PFSK-1 (cell line): Measurements from ENCODE around the gene STARD13.

Experiments used
- FOXP2 ChIP-seq: optimal IDR thresholded peaks from 2 replicates; pipeline ENCODE3; 2011; ENCODE audit warnings: borderline replicate concordance, control low read depth, inconsistent platforms; ENCODE audit not compliant: insufficient read depth; ENCODE audit errors: extremely low read length, extremely low read depth
- POLR2AphosphoS5 ChIP-seq: IDR thresholded peaks from 2 replicates; pipeline ENCODE4 v1.6.1; 2012; ENCODE audit warnings: low read depth, mild to moderate bottlenecking, control low read depth, low read length, moderate library complexity
- SIN3A ChIP-seq: IDR thresholded peaks from 2 replicates; pipeline ENCODE4 v1.6.1; 2012; ENCODE audit warnings: mild to moderate bottlenecking, low read length, moderate library complexity, borderline replicate concordance; ENCODE audit not compliant: insufficient read depth
- TAF1 ChIP-seq: IDR thresholded peaks from 2 replicates; pipeline ENCODE4 v1.6.1; 2012; ENCODE audit warnings: low read length, control low read depth, borderline replicate concordance; ENCODE audit not compliant: insufficient read depth
- TF ChIP-seq, protein P1 (sequence below), 2 experiments: IDR thresholded peaks; 2 replicates each; pipeline versions ENCODE4 v1.6.1 to v1.8.0; 2011 to 2012; ENCODE audit warnings: low read depth in 2 of 2, low read length in 2 of 2, control low read depth in 1 of 2, inconsistent platforms in 1 of 2, mild to moderate bottlenecking in 1 of 2, moderate library complexity in 1 of 2; ENCODE audit not compliant: insufficient read depth in 1 of 2

STARD13 gene

DNA sequence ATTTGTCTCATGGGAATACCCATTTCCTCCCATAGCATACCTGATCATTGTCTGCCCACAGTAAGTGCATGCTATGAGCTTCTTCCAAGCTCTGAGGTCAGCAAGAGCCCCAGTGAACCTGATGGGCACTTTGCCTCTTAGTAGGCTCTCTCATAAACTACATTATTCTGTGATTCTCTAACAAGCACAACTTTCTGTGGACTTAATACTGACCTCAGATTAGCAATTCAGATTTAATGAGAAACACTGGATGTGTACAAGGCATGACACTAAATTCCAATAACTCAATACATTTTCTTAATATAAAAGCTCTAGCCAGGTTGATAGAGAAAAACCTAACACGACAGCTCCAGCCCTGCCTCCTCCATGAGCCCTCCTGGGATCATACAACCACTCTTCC is 23.3 kb upstream of the STARD13 start:
- TF ChIP-seq TAF1 (no peak), FOXP2 (no peak), POLR2AphosphoS5 (no peak), SIN3A (no peak)
- TF ChIP-seq, protein P1, sequence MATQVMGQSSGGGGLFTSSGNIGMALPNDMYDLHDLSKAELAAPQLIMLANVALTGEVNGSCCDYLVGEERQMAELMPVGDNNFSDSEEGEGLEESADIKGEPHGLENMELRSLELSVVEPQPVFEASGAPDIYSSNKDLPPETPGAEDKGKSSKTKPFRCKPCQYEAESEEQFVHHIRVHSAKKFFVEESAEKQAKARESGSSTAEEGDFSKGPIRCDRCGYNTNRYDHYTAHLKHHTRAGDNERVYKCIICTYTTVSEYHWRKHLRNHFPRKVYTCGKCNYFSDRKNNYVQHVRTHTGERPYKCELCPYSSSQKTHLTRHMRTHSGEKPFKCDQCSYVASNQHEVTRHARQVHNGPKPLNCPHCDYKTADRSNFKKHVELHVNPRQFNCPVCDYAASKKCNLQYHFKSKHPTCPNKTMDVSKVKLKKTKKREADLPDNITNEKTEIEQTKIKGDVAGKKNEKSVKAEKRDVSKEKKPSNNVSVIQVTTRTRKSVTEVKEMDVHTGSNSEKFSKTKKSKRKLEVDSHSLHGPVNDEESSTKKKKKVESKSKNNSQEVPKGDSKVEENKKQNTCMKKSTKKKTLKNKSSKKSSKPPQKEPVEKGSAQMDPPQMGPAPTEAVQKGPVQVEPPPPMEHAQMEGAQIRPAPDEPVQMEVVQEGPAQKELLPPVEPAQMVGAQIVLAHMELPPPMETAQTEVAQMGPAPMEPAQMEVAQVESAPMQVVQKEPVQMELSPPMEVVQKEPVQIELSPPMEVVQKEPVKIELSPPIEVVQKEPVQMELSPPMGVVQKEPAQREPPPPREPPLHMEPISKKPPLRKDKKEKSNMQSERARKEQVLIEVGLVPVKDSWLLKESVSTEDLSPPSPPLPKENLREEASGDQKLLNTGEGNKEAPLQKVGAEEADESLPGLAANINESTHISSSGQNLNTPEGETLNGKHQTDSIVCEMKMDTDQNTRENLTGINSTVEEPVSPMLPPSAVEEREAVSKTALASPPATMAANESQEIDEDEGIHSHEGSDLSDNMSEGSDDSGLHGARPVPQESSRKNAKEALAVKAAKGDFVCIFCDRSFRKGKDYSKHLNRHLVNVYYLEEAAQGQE (IDR thresholded peaks at IDR 0.05; ENCODE audit: insufficient read depth in 1 of 2, low read depth in 2 of 2, low read length in 2 of 2) = no peak

DNA sequence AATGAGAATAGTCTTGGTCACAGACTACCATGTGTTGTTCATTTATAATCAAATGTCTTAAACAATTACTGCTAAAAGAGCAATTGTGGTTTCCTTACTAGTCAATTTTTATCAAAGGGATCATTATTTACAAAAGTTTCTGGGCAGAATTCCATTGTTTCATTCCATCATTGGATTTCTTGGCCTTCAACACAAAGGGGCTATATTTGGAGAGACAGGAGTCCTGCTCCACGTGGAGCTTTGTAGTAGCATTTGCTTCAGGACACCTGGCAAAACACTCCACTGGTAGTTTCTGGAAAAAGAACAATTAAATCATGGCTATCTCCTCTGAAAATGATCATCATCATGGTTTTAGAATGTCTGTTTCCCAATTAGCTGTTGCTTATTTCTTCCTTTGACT is 22.3 kb upstream of the STARD13 start:
- TF ChIP-seq SIN3A = no peak

DNA sequence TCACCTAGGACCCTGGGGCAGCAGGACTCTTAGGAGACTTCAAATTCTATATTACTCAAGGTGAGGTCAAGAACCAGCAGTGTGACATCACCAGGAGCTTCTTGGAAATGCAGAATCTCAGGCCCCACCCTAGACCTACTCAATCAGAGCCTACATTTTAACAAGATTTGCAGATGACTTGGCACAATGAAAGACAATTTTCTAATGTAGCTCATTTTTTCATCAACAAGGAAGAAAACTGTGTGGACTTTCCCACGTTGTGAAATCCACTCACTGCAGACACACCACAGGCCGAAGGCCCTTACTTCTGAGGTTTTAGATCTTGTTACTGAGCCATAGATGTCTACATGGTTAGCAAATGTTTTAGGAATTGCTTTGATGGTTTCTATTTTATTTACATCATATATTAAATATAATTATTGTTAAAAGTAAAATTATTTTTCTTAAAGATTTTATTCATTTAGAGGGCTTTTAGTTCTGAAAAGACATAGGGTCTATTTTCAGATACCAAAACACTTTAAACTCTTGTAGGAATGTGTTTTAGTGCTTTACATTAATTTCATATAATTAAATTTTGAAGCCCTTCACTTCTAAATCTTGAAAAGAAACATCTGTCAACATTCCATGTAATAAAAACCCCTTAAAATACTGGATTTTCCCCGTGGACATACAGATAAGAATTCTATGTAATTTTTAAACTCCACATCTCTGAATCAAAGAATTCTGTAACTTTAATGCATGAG is 18.5 kb upstream of the STARD13 start:
- TF ChIP-seq POLR2AphosphoS5 (no peak), FOXP2 (no peak), SIN3A (no peak), TAF1 (no peak)
- TF ChIP-seq, protein P1 (IDR thresholded peaks at IDR 0.05; ENCODE audit: insufficient read depth in 1 of 2, low read depth in 2 of 2, low read length in 2 of 2) = no peak

DNA sequence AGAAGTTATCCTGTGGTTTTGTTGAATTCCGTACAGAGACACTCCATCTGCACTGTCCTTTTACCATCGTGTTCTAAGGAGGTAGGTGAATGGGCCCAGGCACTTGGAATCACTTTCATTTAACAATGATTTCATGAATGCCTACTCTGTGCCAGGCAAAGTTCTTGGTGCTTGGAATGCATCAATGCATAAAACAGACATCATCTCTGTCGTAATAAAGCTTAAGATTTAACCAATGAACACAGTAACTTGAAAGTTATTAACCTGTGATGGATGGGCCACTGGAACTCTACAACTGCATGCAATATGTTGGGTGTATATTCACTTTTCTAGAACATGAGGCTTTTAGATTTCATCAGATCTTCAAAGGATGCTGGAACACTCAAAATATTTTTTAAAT is 14.1 kb upstream of the STARD13 start:
- no peak for TF ChIP-seq SIN3A
- TF ChIP-seq FOXP2 = no peak
- TF ChIP-seq POLR2AphosphoS5 = no peak
- TF ChIP-seq, protein P1 (IDR thresholded peaks at IDR 0.05; ENCODE audit: insufficient read depth in 1 of 2, low read depth in 2 of 2, low read length in 2 of 2) = no peak
- TF ChIP-seq TAF1 = no peak

DNA sequence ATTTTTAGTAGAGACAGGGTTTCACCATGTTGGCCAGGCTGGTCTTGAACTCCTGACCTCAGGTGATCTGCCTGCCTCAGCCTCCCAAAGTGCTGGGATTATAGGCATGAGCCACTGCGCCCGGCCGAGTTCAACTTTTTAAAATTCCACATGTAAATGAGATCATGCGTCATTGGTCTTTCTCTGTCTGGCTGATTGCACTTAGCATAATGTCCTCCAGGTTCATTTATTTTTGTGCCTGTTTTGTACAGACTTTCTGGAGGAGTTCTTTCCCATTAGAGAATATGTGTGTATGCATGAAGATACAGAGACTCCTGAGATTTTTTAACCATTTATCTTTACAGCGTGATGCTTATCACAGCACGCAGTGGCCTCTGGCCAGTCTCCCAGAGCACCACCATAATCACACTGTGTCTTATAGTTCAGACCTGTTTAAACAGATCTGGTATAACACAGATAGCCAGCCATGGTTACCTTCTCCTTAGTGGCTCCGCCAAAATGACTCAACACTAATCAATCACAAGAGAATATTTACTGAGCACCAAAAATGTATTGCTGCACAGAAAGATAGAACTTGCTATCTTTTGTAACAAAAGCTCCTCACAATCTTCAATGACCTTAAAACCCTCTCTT is 11.4 kb upstream of the STARD13 start:
- TF ChIP-seq, protein P1 (IDR thresholded peaks at IDR 0.05; ENCODE audit: insufficient read depth in 1 of 2, low read depth in 2 of 2, low read length in 2 of 2) = no peak
- TF ChIP-seq TAF1 = no peak
- no peak for TF ChIP-seq FOXP2
